NCI-H1930 (cell line): ENCODE results near the gene GALT.

ENCODE experiments used
- DNase-seq, 2 experiments: peaks; one replicate each; lab custom pipeline; 2025; lab: John Stamatoyannopoulos, UW

GALT gene

DNA sequence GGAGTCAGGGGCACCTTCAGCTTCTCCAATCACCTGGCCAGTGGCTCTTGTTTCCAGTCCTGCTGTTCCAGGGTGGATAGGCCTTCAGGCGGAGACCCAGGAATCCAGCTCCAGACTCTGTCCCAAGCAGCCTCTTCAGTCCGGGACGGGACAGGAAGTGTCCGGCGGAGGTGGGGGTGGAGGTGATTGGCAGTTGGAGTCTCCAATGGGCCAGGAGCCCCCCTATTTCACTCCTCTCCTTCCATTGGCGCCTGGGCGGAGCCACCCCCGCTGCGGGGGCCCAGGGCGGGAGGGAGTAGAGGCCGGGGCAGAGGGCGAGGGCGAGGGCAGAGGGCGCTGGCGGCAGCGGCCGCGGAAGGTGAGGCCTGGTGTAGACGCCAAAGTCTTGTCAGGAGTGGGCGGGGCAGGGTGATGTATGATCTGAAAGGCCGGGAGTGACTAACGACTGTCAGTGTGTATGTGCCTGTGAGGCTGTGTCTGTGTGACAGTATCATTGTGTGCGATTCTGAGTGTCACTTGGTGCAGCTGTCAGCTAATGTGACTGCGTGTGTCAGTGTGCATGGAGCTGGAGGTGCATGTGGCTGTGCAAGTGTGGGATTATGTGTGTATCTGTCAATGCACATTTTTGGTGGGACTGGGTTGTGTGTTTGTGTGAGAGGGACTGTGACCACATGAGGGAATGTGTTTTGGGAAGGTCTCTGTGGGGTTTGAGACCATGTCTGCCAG, 5.6 kb downstream of the GALT start, which contains the start of gene IL11RA:
Gene IL11RA, plus strand, starts transcription at position 310 of the 726 bp plus-strand sequence. CDS start 3,033 bp downstream, outside the sequence.
- DNase-seq: no peak

DNA sequence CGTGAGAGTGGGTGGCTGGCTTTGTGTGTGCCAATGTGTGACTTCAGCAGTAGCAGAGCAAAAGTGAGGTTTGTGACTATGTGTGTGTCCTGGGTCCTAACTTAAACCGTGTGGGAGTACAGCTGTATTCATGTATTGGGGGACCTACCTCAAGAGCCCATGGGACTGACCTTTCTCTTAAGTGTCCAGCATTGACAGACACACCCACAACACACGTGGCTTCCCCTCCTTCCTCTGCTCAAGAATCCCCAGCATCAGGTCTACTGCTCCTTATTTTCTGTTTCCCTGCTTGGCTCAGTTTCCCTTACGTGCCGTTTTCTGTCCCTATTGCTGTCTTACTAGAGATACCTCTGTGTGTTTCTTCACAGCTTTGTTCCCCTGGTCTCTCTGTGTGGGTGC, 6.1 kb downstream of the GALT start:
- no peak for DNase-seq

DNA sequence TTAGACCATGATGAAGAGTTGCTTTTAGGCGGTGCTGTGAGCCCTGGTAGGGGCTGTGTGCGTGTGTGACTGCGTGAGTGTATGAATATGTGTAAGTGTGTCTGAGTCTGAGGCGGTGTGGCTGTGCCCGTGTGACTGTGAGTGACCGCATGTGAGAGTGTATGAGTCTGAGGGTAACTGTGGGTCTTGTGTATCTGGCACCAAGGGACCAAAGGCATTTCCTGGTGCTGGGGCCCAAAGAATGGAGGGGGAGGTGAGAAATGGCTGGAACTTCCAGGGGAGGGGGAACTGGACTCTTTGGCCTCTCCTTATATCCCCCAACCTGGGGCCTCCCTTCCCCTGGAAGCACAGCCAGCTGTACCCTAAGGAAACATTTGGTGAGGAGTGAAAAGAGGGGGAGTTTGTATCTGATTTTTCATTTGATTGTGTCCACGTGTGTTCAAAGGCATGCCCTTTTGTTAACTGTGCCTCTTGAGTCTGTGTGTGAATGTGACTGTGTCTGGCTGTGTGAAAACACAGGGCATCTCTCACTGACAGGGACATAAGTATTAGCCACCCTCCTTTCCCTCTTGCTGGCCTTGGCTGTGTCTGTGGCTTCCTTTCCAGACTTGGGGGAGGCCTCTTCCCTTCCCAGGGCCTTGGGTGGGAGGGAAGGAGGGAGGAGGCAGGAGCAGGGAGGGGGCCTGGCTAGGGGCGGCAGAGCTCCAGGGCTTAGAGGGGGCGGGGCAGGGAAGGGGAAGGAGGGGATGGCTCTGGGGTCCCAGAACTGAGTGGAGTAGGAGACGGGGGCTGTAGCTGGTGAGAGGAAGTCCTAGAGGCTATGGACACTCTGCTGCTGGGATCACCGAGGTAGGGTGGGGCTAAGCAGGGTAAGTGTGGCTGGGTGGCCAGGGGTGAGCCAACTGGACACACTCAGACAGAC, 6.9 kb downstream of the GALT start:
- DNase-seq: no peak

DNA sequence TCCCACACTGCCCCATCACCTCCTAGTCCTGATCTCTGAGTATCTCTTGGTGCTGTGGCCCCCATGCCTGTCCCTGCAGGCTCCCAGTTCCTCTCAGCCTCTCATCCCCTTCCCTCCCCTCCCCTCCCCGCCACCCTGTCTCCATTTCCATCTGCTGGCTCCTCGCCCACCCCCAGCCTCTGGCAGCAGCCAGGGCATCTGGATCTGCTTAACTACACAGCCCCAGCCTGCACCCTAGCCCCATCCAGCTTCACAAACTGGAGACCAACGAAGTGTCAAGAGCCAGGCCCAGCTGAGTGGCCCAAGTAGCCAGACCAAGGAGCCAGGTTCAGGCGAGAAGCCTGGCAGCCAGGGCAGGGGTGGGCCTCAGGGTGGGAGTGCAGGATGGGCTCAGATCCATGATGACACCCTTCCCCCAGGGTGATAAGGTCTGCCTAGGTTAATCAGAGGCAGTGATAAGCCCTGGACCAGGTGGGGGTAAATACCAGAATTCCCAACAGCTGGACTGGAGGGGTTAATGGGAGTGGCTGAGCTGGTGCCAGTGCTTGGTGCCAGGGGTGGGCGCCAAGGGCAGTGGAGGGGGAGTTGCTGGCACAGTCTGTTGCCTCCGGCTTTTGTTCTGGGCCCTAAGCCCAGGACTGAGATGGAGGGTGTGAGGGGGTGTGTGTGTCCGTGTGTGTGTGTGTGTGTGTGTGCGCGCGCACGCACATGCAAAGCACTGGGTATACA, 8.0 kb downstream of the GALT start:
- no peak for DNase-seq

DNA sequence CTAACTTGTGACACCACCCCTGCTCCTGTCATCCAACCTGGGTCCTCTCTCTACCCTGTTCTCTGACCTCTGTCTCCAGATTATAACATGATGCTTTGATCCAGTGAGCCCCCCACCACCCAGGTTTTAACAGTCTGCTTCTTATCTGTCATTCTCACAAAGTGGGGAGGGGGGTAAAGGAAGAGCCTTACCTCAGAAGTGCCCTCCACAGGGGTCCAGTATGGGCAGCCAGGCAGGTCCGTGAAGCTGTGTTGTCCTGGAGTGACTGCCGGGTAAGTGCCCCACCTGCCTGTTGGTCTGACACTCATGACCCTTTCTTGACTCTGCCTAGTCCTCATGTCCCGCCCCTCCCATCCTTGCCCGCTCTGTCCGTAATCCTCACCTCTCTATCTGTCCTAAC, 8.9 kb downstream of the GALT start:
- no peak for DNase-seq

DNA sequence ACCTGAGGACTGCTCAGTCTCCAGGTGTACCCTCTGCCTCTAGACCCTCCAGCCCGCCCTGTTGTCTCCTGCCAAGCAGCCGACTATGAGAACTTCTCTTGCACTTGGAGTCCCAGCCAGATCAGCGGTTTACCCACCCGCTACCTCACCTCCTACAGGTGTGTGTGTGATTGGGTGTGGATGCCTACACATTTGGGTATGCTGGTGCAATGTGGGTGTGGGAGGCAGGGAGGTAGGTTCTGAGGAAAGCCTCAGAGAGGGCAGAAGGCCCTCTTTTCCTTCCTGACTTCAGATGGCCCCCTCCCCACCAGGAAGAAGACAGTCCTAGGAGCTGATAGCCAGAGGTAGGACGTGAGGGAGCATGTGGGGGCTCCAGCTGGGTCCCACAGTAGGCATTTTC, 10.5 kb downstream of the GALT start:
- no peak for DNase-seq

DNA sequence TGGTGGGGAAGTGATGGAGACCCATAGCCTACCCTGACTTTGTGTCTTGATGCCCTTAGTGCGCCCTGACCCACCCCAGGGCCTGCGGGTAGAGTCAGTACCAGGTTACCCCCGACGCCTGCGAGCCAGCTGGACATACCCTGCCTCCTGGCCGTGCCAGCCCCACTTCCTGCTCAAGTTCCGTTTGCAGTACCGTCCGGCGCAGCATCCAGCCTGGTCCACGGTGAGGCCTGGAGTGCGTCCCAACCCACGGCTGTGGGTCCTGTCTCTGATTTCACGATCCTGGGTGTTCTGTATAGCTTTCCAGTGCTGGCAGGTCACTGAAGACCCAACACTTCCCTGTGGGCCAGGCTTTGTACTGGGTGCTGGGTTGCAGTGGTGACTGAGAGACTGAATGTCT, 12.0 kb downstream of the GALT start:
- DNase-seq: no peak

DNA sequence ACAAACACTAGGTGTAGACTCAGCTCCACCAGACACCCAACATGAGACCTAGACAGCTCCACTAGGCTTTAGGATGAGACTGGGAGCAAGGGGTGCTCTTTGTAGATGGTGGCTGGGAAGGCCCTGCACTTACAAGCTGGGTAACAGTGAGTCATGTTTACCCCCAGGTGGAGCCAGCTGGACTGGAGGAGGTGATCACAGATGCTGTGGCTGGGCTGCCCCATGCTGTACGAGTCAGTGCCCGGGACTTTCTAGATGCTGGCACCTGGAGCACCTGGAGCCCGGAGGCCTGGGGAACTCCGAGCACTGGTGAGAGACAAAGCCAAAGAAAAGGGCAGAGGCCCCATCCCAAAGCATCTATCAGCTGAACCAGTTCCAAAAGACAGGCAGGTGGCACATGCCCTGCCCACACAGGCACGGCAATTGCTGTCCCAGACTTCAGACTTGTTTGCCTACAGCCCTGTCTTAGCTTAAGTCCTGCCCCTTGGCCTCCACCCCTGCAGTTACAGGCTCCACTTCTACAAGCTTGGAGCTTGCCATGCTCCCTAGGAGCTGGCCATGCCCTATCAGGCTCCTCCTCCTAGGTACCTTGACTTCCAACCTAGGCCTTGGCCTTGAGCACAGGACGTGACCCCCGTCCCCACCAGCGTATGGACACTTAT, 13.2 kb downstream of the GALT start:
- DNase-seq: no peak

DNA sequence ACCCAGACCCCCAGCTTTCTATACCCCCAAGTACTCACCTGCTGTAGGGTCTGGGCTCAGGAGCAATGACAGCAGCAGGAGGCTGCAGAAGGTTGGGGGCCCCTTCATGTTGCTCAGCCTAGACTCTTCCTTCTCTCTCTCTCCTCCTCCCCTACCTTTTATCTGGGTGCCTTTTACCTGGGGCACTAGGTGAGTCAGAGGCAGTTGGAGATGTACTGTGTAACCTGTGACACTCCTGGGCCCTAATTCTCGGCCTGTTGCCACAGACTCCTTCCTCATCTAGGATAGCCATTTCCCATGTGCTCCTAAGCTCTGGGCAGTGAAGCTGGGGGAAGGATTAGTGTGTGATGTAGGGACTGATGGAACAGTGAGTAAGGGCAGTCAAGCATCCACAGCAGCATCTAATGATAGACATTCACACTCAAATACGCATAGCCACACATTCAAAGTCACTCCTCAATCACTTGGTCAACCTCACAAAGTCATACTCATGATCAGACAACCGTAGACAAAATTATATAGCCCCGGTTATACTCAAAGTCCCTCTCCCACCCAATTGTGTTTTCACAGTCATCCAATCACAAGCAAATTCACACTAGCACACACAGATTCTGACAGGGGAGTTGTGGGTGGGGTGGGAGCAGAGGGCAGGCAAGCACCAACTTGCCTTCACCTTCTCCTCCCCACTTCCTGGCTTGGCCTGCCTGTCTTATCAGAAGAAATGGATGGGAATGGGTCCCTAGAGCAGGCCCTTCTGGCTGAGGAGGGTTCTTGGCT, 16.2 kb downstream of the GALT start, which contains the start of gene CCL27:
Gene CCL27, minus strand, starts transcription at position 132 of the 777 bp plus-strand sequence. Its CDS starts 24 bp downstream, at position 108.
- no peak for DNase-seq

DNA sequence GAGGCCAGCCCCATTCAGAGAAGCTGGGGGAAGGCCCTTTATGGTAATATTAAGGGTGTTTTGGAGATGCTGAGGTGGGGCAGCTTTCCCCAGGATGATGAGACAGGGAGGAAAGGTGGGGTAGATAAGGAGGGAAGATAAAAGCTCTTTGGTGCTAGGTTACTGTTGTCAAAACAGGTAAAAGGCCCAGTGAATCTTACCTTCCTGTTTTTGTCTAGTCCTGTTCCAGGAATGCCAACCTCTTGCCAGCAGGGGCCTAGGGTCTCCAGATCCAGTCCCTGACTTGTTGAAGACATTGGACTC, 16.8 kb downstream of the GALT start:
- DNase-seq: no peak

DNA sequence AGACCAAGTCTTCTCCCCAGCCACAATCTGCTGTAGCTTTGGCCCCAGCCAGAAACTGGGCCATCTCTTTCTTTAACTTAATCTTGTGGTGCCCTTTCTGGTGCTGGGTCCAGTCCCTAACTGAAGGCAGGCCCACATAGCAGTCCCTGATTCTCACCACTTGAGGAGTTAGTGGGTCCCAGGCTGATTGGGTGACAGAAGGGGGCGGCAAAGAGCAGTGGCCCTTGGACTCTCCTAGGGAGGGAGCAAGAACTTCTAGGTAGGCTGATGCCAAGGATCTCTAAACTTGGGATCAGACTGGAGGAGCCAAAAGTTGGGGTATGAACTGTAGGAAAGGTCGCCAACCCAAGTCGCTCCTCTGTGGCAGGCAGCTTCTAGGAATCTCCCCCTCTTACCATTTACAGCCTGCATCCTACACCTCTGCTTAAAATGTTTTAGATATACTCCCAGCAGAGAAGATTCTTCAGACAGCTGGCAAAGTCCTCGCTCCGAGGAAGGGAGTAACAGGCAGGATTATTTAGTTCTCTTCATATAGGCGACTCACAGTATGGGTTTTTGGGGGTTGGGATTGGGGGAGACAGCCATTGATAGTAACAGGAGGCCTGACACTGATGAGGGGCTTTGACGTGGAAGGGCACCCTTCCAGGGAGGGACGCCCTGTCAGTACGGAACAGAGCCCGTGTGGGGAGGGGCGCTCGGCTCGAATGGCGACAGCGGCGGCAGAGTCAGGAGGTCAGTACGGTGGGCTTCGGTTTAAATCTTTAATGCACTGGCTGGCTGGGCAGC, 18.0 kb downstream of the GALT start:
- DNase-seq: peak; percentile 57 to 68

DNA sequence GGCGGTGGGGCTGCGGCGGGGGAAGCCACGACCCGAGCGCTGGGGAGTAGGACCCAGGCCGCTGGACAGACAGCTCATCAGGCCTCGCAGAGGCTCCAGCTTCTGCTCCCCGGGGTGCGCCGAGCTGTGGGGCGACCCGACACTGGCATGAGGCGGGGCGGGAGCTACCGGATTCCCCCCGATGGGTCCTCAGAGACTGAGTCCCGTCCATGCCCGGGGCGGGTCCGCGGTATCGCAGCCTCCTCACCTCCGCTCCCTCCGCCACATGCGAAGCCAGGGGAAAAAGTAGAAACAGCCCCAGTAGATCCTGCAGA, 18.5 kb downstream of the GALT start:
- no peak for DNase-seq

DNA sequence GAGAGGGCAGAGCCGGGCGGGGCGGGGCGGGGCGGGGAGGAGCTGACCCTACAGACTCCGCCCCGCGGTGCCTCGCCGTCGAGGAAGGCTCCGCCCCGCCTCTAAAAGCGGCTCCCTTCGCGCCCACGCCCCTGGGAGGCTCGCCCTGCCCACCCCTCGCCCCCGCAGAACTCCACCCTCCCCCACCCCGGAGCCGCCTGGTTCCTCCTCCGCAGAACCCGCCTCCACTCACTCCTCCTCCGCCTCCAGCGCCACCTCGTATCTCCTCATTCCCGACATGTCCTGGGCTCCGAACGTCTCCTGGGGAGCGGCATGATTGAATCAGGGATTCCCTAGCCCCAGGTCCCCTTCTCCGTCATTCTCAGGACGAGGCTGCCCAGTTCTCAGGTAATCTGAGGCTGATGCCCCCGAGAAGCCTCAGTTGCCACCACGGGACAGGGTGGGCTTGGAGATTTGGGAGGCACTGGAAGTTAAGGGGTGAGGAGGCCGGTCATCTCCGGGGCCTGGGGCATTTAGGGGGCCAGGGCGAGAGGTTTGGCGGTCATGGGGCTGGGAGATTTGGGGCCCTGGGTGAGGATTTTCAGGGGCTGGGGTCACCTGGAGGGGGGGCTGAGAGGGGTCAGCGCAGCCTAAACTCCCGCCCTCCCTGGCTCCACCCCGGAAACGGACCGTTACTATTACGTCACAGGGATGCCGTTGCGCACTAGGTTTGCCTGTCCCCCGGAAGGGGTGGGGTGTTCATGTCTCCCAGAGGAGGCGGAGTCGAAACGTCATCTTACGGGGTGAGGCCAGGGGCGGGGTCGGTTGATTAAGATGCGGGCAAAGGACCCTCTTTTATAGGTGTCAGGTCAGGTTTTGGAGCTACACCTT, 19.1 kb downstream of the GALT start:
- DNase-seq: peak; percentile 95 to 96

DNA sequence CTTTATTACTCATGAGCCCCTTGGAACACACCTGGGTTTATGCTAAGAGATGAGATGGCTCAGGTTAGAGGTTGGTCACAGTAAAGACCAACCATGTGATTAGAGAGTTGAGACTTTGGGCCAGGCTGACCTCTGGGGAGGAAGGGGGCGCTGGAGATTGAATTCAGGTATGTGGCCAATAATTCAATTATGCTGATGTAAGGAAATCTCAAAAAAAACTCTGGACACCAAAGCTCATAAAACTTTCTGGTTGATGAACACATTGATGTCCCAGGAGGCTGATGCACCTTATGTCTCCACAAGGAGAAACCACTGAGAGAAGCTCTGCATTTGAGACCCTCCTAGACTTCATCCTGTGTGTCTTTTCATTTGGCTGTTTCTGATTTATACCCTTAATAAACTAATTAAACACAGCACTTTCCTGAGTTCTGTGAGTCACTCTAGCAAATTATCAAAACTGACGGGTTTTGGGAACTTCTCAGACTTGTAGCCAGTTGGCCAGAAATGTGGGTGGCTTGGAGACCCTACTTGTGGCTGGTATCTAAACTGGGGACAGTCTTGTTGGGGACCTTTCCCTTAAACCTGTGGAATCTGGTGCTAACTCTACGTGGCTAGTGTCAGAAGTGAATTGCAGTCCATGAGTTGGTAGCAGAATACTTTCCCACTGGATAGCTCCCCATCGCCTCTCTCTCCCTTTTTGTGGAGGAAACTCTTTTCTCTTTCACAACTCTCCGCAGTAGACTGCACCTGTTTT, 23.5 kb downstream of the GALT start:
- no peak for DNase-seq

DNA sequence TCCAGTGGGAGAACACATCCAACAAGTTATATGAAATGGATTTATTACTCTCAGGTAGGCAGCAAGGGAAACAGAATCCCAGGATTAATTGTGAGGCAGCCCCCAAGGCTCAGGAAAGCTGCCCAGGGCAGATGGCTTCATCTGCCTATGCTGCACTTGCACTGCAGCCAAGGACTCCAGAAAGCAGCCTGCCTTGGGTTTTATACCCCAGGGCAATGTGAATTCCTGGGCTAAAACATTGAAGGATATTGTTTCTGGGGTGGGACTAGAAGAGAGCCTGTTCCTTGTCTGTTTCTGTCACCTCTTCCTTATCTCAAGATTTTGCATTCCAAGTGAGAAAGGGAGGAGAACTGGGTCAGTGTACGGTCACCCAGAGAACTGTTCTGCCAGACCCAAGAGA, 24.8 kb downstream of the GALT start:
- no peak for DNase-seq

DNA sequence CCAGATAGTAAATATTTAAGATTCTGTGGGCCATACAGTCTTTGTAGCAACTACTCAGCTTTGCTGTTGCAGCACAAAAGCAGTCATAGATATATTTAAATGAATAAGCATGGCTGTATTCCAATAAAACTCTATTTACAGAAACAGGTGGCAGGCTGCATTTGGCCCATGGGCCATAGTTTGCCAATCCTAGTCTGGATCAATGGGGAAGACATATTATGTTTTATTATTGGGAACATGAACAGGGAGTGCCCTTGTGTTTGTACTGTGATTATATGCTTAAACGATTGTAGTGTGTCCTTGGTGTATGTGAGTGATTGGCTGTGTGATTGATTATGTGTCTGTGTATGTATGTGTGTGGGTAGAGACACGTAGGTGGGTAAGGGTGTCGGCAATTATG, 28.0 kb downstream of the GALT start:
- DNase-seq: no peak

DNA sequence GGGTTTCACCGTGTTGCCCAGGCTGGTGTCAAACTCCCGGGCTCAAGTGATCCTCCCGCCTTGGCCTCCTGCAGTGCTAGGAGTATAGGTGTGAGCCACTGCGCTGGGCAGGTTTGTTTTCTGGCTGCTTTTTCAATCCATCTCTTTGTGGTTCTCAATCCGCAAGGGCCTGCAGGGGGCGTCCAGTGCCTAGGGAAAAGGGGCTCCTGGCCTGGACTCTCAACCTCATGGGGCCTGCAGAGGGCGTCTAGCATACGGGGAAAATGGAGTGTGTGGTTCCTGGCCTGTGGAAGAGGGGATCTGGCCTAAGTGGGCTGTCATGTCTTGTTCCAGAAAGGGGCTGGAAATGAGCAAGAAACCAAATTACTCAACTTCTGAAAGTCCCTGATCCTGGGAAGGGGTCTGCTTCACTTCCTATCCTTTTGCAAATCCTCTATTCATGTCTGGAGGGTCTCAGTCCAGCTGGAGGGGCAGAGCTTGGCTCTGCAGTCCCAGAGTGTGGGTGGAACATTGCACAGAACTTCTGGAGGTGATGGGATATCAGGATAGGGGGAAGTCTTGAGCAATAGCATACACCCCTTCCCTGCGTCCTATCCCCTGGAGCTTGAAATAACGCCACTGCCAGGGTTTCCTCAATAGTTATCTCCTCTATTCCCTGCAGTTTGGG, 28.7 kb downstream of the GALT start:
- DNase-seq: peak; percentile 80 to 83

DNA sequence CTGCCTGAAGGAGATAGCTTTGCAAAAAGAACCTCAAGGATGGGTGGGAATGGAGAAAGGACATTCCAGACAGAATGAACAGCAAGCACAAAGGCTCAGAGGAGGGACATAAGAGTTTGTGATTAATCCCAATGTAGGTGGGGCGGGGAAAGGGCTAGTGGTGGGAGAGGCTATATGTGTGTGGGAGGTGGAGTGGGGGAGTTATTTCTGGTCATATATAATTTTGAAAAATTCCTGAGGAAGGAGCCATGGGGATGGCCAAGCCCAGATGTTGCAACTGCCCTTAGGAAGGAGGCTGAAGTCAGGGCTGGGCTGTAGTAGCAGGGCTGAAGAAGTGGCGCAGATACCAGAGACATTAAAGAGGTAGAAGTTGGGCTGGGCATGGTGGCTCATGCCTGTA, 29.4 kb downstream of the GALT start:
- no peak for DNase-seq
